Mesothelial cell of epicardium (in vitro differentiated cells): ENCODE results near the gene AFDN. TPM values are rescaled to one million over a fixed set of nuclear protein-coding genes. Genes with fewer than 3 reads are reported as not detected.

Source experiments
- DNase-seq, 2 experiments: peaks; one replicate each; pipeline ENCODE4 v3.0.0; 2021; ENCODE audit warnings: low spot score in 2 of 2; ENCODE audit not compliant: unreplicated experiment in 2 of 2
- H3K27ac Mint-ChIP-seq: 2 replicates; pipeline ENCODE4 v1.8.0; 2021; ENCODE audit warnings: mixed read lengths
- H3K27me3 Mint-ChIP-seq: 2 replicates; pipeline ENCODE4 v1.8.0; 2021; ENCODE audit warnings: low read depth, mixed read lengths
- H3K36me3 Mint-ChIP-seq: 2 replicates; pipeline ENCODE4 v1.8.0; 2021; ENCODE audit warnings: mixed read lengths
- H3K4me1 Mint-ChIP-seq: 2 replicates; pipeline ENCODE4 v1.8.0; 2021; ENCODE audit warnings: mixed read lengths
- H3K4me3 Mint-ChIP-seq: 2 replicates; pipeline ENCODE4 v1.8.0; 2021; ENCODE audit warnings: mild to moderate bottlenecking, moderate library complexity, mixed read lengths
- H3K9me3 Mint-ChIP-seq: 2 replicates; pipeline ENCODE4 v1.8.0; 2021; ENCODE audit warnings: mixed read lengths
- total RNA-seq: library from RNA; stranded (reverse); gene quantifications from 3 replicates; pipeline ENCODE4 v1.2.1, GENCODE V29; 2021
- TF ChIP-seq, protein P1 (sequence below): fragments of 200-600 bp; sonication (generic); IDR thresholded peaks from one replicate; pipeline ENCODE4 v1.5.0; 2021; ENCODE audit warnings: antibody characterized with exemption; ENCODE audit not compliant: unreplicated experiment

The AFDN gene
- total RNA-seq, 1 donor from 2014 or later = 284 TPM

DNA sequence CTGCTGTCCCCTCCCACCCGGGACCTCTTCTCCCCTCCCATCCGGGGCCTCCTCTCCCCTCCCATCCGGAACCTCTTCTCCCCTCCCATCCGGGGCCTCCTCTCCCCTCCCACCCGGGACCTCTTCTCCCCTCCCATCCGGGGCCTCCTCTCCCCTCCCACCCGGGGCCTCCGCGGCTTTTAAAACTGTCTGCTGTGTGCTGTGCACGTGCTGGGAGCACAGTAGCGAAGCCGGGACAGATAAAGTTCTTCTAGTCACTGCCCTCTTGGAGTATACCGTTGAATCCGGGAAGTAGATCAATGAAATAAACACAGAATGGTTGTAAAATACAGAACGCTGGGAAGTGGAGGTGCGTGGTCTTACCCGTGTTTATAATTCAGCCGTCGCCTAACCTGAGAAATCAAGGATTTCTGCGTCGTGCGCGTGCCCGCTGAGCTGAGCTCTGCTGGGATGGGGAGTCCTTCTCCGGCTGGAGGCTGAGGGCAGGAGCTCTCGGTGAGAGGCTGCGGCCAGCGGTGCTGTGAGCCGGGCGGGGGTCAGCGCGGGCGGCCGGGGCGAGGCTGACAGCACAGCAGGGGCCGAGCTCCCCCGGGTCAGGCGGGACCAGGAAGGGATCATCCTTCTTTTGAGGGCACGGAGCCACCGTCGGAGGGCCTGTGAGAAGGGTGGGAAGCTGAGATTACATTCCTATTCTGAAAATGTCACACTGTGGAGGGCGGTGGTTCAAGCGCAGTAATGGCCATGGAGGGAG is 151.2 kb downstream of the AFDN start:
- peaks cover 33% of the 10 kb centered on the region for H3K4me1 Mint-ChIP-seq
- H3K4me3 Mint-ChIP-seq = no peak overlapping the region
- DNase-seq = no peak
- H3K9me3 Mint-ChIP-seq = no peaks in the 10 kb centered on the region
- TF ChIP-seq, protein P1, sequence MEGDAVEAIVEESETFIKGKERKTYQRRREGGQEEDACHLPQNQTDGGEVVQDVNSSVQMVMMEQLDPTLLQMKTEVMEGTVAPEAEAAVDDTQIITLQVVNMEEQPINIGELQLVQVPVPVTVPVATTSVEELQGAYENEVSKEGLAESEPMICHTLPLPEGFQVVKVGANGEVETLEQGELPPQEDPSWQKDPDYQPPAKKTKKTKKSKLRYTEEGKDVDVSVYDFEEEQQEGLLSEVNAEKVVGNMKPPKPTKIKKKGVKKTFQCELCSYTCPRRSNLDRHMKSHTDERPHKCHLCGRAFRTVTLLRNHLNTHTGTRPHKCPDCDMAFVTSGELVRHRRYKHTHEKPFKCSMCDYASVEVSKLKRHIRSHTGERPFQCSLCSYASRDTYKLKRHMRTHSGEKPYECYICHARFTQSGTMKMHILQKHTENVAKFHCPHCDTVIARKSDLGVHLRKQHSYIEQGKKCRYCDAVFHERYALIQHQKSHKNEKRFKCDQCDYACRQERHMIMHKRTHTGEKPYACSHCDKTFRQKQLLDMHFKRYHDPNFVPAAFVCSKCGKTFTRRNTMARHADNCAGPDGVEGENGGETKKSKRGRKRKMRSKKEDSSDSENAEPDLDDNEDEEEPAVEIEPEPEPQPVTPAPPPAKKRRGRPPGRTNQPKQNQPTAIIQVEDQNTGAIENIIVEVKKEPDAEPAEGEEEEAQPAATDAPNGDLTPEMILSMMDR = no peak
- H3K36me3 Mint-ChIP-seq = no peaks in the 10 kb centered on the region
- H3K27me3 Mint-ChIP-seq = no peaks in the 10 kb centered on the region
- H3K27ac Mint-ChIP-seq = no peak overlapping the region

DNA sequence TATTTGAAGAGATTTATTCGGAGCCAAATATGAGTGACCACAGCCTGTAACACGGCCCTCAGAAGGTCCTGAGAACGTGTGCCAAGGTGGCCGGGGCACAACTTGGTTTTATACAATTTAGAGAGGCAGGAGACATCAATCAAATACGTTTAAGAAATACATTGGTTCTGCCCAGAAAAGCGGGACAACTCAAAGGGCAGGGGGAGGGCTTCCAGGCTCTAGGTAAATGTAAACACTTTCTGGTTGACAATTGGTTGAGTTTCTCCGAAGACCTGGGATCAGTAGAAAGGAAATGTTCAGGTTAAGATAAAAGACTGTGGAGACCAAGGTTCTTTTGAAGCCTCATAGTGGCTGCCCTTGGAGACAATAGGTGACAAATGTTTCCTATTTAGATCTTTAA is 151.9 kb downstream of the AFDN start:
- Mint-ChIP-seq H3K36me3 (no peaks in the 10 kb centered on the region), H3K27ac (no peak overlapping the region), H3K27me3 (no peaks in the 10 kb centered on the region), H3K9me3 (peaks cover under 1% of the 10 kb centered on the region), H3K4me3 (no peak overlapping the region), H3K4me1 (peaks cover 27% of the 10 kb centered on the region)
- no peak for DNase-seq
- TF ChIP-seq, protein P1 = no peak

GRCh38 chr6:167979436-167980139 is 152.9 kb downstream of the AFDN start:
- TF ChIP-seq, protein P1 = no peak
- H3K4me1 Mint-ChIP-seq = peaks cover 22% of the 10 kb centered on the region
- no peaks in the 10 kb centered on the region for H3K27me3 Mint-ChIP-seq
- H3K27ac Mint-ChIP-seq = no peak overlapping the region
- H3K4me3 Mint-ChIP-seq = no peak overlapping the region
- H3K36me3 Mint-ChIP-seq = no peaks in the 10 kb centered on the region
- peaks cover 5% of the 10 kb centered on the region for H3K9me3 Mint-ChIP-seq
- no peak for DNase-seq

- TF ChIP-seq, protein P1 = no peak
- Mint-ChIP-seq H3K27me3 (no peaks in the 10 kb centered on the region), H3K27ac (no peak overlapping the region), H3K36me3 (no peaks in the 10 kb centered on the region), H3K4me1 (peaks cover 9% of the 10 kb centered on the region), H3K4me3 (no peak overlapping the region), H3K9me3 (peaks cover 5% of the 10 kb centered on the region)
- no peak for DNase-seq
These were observed 154.3 kb downstream of the AFDN start for GRCh38 chr6:167980911-167981580.

GRCh38 chr6:167981916-167982462 is 155.3 kb downstream of the AFDN start:
- peaks cover 9% of the 10 kb centered on the region for H3K4me1 Mint-ChIP-seq
- H3K27me3 Mint-ChIP-seq = no peaks in the 10 kb centered on the region
- no peaks in the 10 kb centered on the region for H3K36me3 Mint-ChIP-seq
- TF ChIP-seq, protein P1 = no peak
- no peak overlapping the region for H3K27ac Mint-ChIP-seq
- peaks cover 5% of the 10 kb centered on the region for H3K9me3 Mint-ChIP-seq
- DNase-seq = no peak
- no peak overlapping the region for H3K4me3 Mint-ChIP-seq
